HT1080 (cell line): ENCODE results near the gene CGREF1. TPM values are rescaled to one million over a fixed set of nuclear protein-coding genes. Genes with fewer than 3 reads are reported as not detected.
"Not testable (repeated sequence)": the region's sequence is repeated elsewhere in the genome, so short reads cannot be mapped to it uniquely, and the experiment has no call there.

ENCODE experiments used
- DNase-seq: peaks from one replicate; pipeline ENCODE4 v3.0.0-alpha.2; 2015; ENCODE audit warnings: low read depth
- total RNA-seq: library from RNA; depleted of rRNA; stranded (reverse); fragments of >200 nt; shearing (Covaris generic); gene quantifications from 2 replicates; pipeline ENCODE4 v1.2.3, GENCODE V29; 2014

Gene CGREF1
- total RNA-seq, 1 experiment from 2014 or later = 0.26 TPM

- DNase-seq = no peak
These were observed 3.4 kb downstream of the CGREF1 start for GRCh38 chr2:27115519-27115918.

- not testable (repeated sequence) for DNase-seq
These were observed 7.4 kb downstream of the CGREF1 start for GRCh38 chr2:27111392-27112078.

- DNase-seq = not testable (repeated sequence)
These were observed 8.2 kb downstream of the CGREF1 start for GRCh38 chr2:27110603-27111352.

- no peak for DNase-seq
These were observed 9.8 kb downstream of the CGREF1 start for GRCh38 chr2:27109083-27109482.

- no peak for DNase-seq
These were observed 10.7 kb downstream of the CGREF1 start for GRCh38 chr2:27108221-27108620.

- DNase-seq = no peak
These were observed 12.9 kb downstream of the CGREF1 start for GRCh38 chr2:27105981-27106380.

- no peak for DNase-seq
These were observed 16.6 kb downstream of the CGREF1 start for GRCh38 chr2:27102329-27102728.

GRCh38 chr2:27100036-27100435 is 18.9 kb downstream of the CGREF1 start:
- DNase-seq = no peak

- DNase-seq = no peak
These were observed 19.5 kb downstream of the CGREF1 start for GRCh38 chr2:27099334-27099955.

GRCh38 chr2:27097341-27097740 is 21.6 kb downstream of the CGREF1 start:
- no peak for DNase-seq

GRCh38 chr2:27096748-27097297 is 22.1 kb downstream of the CGREF1 start:
- DNase-seq = no peak

- peak; percentile 52 for DNase-seq
These were observed 22.9 kb downstream of the CGREF1 start for GRCh38 chr2:27095745-27096651.

- DNase-seq = no peak
These were observed 23.5 kb downstream of the CGREF1 start for GRCh38 chr2:27095427-27095744.

GRCh38 chr2:27094353-27094984 is 24.5 kb downstream of the CGREF1 start:
- DNase-seq = no peak

- no peak for DNase-seq
These were observed 25.2 kb downstream of the CGREF1 start for GRCh38 chr2:27093430-27094352.

GRCh38 chr2:27092696-27093429 is 26.1 kb downstream of the CGREF1 start:
- DNase-seq = no peak

- no peak for DNase-seq
These were observed 26.9 kb downstream of the CGREF1 start for GRCh38 chr2:27091746-27092695.
